ENCODE measurements around the gene ANGPTL1. TPM values are rescaled to one million over a fixed set of nuclear protein-coding genes. Genes with fewer than 3 reads are reported as not detected.
"Not testable (repeated sequence)": the region's sequence is repeated elsewhere in the genome, so short reads cannot be mapped to it uniquely, and the experiment has no call there.

Gene ANGPTL1
- total and polyA plus RNA-seq, 2 of the 8 experiments (the other 6 are each of a cell fraction or from before 2014, with no cell fraction given), result not detected

DNA sequence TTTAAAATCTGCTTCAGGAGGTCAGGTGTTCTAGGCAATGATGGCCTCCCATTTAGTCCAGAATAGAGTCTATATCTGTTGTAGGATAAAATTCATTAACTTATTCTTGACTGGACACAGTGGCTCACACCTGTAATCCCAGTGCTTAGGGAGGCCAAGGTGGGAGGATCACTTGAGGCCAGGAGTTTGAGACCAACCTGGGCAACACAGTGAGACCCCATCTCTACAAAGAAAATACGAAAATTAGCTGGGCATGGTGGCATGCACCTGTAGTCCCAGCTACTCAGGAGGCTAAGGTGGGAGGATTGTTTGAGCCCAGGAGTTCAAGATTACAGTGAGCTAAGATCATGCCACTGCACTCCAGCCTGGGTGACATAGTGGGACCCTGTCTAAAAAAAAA lies 23.0 kb downstream of the ANGPTL1 start:
- not testable (repeated sequence) for H3K9ac ChIP-seq (replicated peaks in 1 of 4; ENCODE audit: extremely low read depth in 1 of 4, low read depth in 3 of 4, low read length in 3 of 4)

More for the DNA sequence above, 23.0 kb downstream of the ANGPTL1 start:
- not testable (repeated sequence) for DNase-seq (ENCODE audit: low read depth in 1 of 2, low spot score in 2 of 2); H2BK5ac ChIP-seq (ENCODE audit: low read depth, low read length); H4K91ac ChIP-seq (replicated peaks; ENCODE audit: insufficient read length, low read length); H4K20me1 ChIP-seq (replicated peaks in 1 of 2; ENCODE audit: control insufficient read depth in 1 of 2, insufficient read depth in 2 of 2, low read length in 2 of 2); H2BK15ac ChIP-seq (ENCODE audit: low read length); H2BK120ac ChIP-seq (replicated peaks; ENCODE audit: low read depth, low read length); H3K18ac ChIP-seq (ENCODE audit: extremely low read depth, low read length); H3K23me2 ChIP-seq (ENCODE audit: low read depth, low read length); H2AFZ ChIP-seq (ENCODE audit: low read length); FAIRE-seq; H4K5ac ChIP-seq (ENCODE audit: insufficient read length, low read depth, low read length); H3K9me3 ChIP-seq (ENCODE audit: insufficient read depth in 2 of 2, low read depth in 1 of 2, low read length in 1 of 2); H3K4me1 ChIP-seq (replicated peaks in 1 of 4; ENCODE audit: control insufficient read depth in 3 of 4, insufficient read depth in 4 of 4, low read length in 3 of 4); H3K36me3 ChIP-seq (ENCODE audit: control insufficient read depth in 2 of 4, insufficient read depth in 4 of 4, low read length in 3 of 4); H3K27ac ChIP-seq (ENCODE audit: low read depth, low read length); H4K8ac ChIP-seq (ENCODE audit: extremely low read depth, insufficient read depth, low read length); H3K4ac ChIP-seq (replicated peaks; ENCODE audit: insufficient read length, low read depth, low read length); H3K4me2 ChIP-seq (ENCODE audit: insufficient read depth in 1 of 2, low read depth in 2 of 2, low read length in 2 of 2); H3K27me3 ChIP-seq (replicated peaks in 1 of 4; ENCODE audit: control insufficient read depth in 3 of 4, extremely low read depth in 1 of 4, insufficient read depth in 3 of 4, low read length in 3 of 4); H2BK20ac ChIP-seq (ENCODE audit: low read length); H2AK5ac ChIP-seq (ENCODE audit: low read depth, low read length); H3K79me1 ChIP-seq (ENCODE audit: low read depth, low read length); H3K14ac ChIP-seq (ENCODE audit: insufficient read length); H3K23ac ChIP-seq (ENCODE audit: insufficient read length); H3K4me3 ChIP-seq (ENCODE audit: extremely low read depth in 1 of 4, insufficient read depth in 2 of 4, low read depth in 3 of 4, low read length in 4 of 4); H3K56ac ChIP-seq (replicated peaks; ENCODE audit: insufficient read length, low read depth, low read length); H2BK12ac ChIP-seq (ENCODE audit: low read depth, low read length); H3K79me2 ChIP-seq (ENCODE audit: control insufficient read depth in 1 of 2, insufficient read depth in 2 of 2, low read length in 2 of 2)
- ChIA-PET POLR2A (ENCODE audit: partially characterized antibody) (interaction anchor here (0.6 kb wide), 1 partner anchor 1789 kb away, joined by 3 read pairs; no protein-coding TSS in a partner anchor), CTCF (ENCODE audit: partially characterized antibody) (interaction anchor here (1.2 kb wide), 1 partner anchor 155 kb away, joined by 3 read pairs; no protein-coding TSS in a partner anchor)
- 100% methylated on average over 1 of the region's 1 CpG; no CpG with 5 or more reads in 1 of the 2 experiments for WGBS, 2 experiments (ENCODE audit: extremely low coverage in 1 of 2, insufficient coverage in 1 of 2, insufficient read length in 1 of 2, insufficient replicate concordance in 2 of 2, low coverage in 1 of 2, low lambda C conversion rate in 2 of 2, missing lambda C conversion rate in 1 of 2)

All from H1 (cell line).